H9 (cell line): ENCODE results near the gene CACNA1I. TPM values are rescaled to one million over a fixed set of nuclear protein-coding genes. Genes with fewer than 3 reads are reported as not detected.

Experiments used
- DNase-seq: peaks from one replicate; pipeline ENCODE4 v3.0.0-alpha.2; 2017
- H2AFZ ChIP-seq: one replicate; pipeline ENCODE4 v1.6.1; 2013; ENCODE audit warnings: mild to moderate bottlenecking, low read length, control low read depth, moderate library complexity
- H2AK5ac ChIP-seq: 2 replicates; pipeline ENCODE4 v1.6.1; 2013; ENCODE audit warnings: low read length, control low read depth, mixed read lengths; ENCODE audit not compliant: insufficient read length
- H2BK120ac ChIP-seq: one replicate; pipeline ENCODE4 v1.6.1; 2013; ENCODE audit warnings: low read depth, mild to moderate bottlenecking, low read length, control low read depth, inconsistent platforms; ENCODE audit not compliant: poor library complexity, severe bottlenecking
- H2BK12ac ChIP-seq: 2 replicates; pipeline ENCODE4 v1.6.1; 2013; ENCODE audit warnings: low read length, control low read depth, mixed read lengths, low read depth; ENCODE audit not compliant: insufficient read length
- H2BK15ac ChIP-seq: 2 replicates; pipeline ENCODE4 v1.6.1; 2013; ENCODE audit warnings: low read depth, low read length, control low read depth
- H2BK20ac ChIP-seq: one replicate; pipeline ENCODE4 v1.6.1; 2013; ENCODE audit warnings: low read depth, mild to moderate bottlenecking, low read length, control low read depth, inconsistent platforms; ENCODE audit not compliant: poor library complexity, severe bottlenecking
- H2BK5ac ChIP-seq: 2 replicates; pipeline ENCODE4 v1.6.1; 2013; ENCODE audit warnings: low read length, control low read depth, mixed read lengths; ENCODE audit not compliant: insufficient read length
- H3K14ac ChIP-seq: 2 replicates; pipeline ENCODE4 v1.6.1; 2013; ENCODE audit warnings: low read length, control low read depth; ENCODE audit not compliant: insufficient read depth
- H3K18ac ChIP-seq: 2 replicates; pipeline ENCODE4 v1.6.1; 2013; ENCODE audit warnings: low read depth, mild to moderate bottlenecking, mixed read lengths, low read length, control low read depth; ENCODE audit not compliant: insufficient read length
- H3K23ac ChIP-seq: 2 replicates; pipeline ENCODE4 v1.6.1; 2013; ENCODE audit warnings: low read length, control low read depth, mixed read lengths, low read depth; ENCODE audit not compliant: insufficient read length
- H3K23me2 ChIP-seq: 2 replicates; pipeline ENCODE4 v1.6.1; 2013; ENCODE audit warnings: low read depth, mild to moderate bottlenecking, mixed read lengths, low read length, control low read depth; ENCODE audit not compliant: insufficient read length, poor library complexity, severe bottlenecking
- H3K27ac ChIP-seq: 2 replicates; pipeline ENCODE4 v1.5.1; 2013; ENCODE audit warnings: low read length, control low read depth, mixed read lengths, low read depth; ENCODE audit not compliant: insufficient read length
- H3K27me3 ChIP-seq: 2 replicates; pipeline ENCODE4 v1.6.1; 2013; ENCODE audit warnings: low read length, control low read depth, inconsistent platforms; ENCODE audit not compliant: insufficient read depth
- H3K4ac ChIP-seq: 2 replicates; pipeline ENCODE4 v1.6.1; 2013; ENCODE audit warnings: low read depth, mild to moderate bottlenecking, control low read depth, inconsistent platforms, low read length, moderate library complexity
- H3K4me1 ChIP-seq: 2 replicates; pipeline ENCODE4 v1.6.1; 2013; ENCODE audit warnings: low read length, control low read depth, inconsistent platforms; ENCODE audit not compliant: insufficient read depth
- H3K4me2 ChIP-seq: 2 replicates; pipeline ENCODE4 v1.6.1; 2013; ENCODE audit warnings: low read length, control low read depth, mixed read lengths; ENCODE audit not compliant: insufficient read length, insufficient read depth
- H3K56ac ChIP-seq: 2 replicates; pipeline ENCODE4 v1.6.1; 2013; ENCODE audit warnings: low read depth, mild to moderate bottlenecking, mixed read lengths, low read length, control low read depth; ENCODE audit not compliant: insufficient read length
- H3K79me1 ChIP-seq: 2 replicates; pipeline ENCODE4 v1.6.1; 2013; ENCODE audit warnings: low read depth, mild to moderate bottlenecking, moderate library complexity, low read length, control low read depth, inconsistent platforms; ENCODE audit not compliant: insufficient read depth, poor library complexity, severe bottlenecking
- H3K79me2 ChIP-seq: 2 replicates; pipeline ENCODE4 v1.6.1; 2013; ENCODE audit warnings: low read length, control low read depth, inconsistent platforms; ENCODE audit not compliant: insufficient read depth
- H3K9ac ChIP-seq: 2 replicates; pipeline ENCODE4 v1.6.1; 2013; ENCODE audit warnings: low read length, control low read depth, mixed read lengths; ENCODE audit not compliant: insufficient read length; ENCODE audit errors: extremely low read depth
- H3K9me3 ChIP-seq: one replicate; pipeline ENCODE4 v1.6.1; 2013; ENCODE audit warnings: low read depth, low read length, inconsistent platforms; ENCODE audit not compliant: control insufficient read depth
- H3T11ph ChIP-seq: one replicate; pipeline ENCODE4 v1.6.1; 2013; ENCODE audit warnings: mild to moderate bottlenecking, low read length, control low read depth, inconsistent platforms
- H4K20me1 ChIP-seq: one replicate; pipeline ENCODE4 v1.6.1; 2013; ENCODE audit not compliant: control insufficient read depth, insufficient read length, insufficient read depth
- H4K5ac ChIP-seq: 2 replicates; pipeline ENCODE4 v1.6.1; 2013; ENCODE audit warnings: low read depth, mild to moderate bottlenecking, mixed read lengths, low read length, control low read depth; ENCODE audit not compliant: insufficient read length
- H4K8ac ChIP-seq: replicated peaks from 2 replicates; pipeline ENCODE4 v1.6.1; 2013; ENCODE audit warnings: low read length, control low read depth, mixed read lengths, low read depth; ENCODE audit not compliant: insufficient read length
- H4K91ac ChIP-seq: 2 replicates; pipeline ENCODE4 v1.6.1; 2013; ENCODE audit warnings: low read depth, mild to moderate bottlenecking, moderate library complexity, mixed read lengths, low read length, control low read depth; ENCODE audit not compliant: insufficient read length
- H3K27ac Mint-ChIP-seq, 3 experiments: 2 replicates in 2 of 3; 3 replicates in 1 of 3; pipeline ENCODE4 v1.8.0; 2020 to 2021; ENCODE audit warnings: mixed read lengths in 3 of 3, mild to moderate bottlenecking in 1 of 3, moderate library complexity in 1 of 3
- H3K27me3 Mint-ChIP-seq: 2 replicates; pipeline ENCODE4 v1.8.0; 2021; ENCODE audit warnings: low read depth, mild to moderate bottlenecking, moderate library complexity, mixed read lengths
- H3K36me3 Mint-ChIP-seq, 3 experiments: 2 replicates in 2 of 3; 3 replicates in 1 of 3; pipeline ENCODE4 v1.8.0; 2020 to 2021; ENCODE audit warnings: low read depth in 3 of 3, mixed read lengths in 3 of 3; ENCODE audit not compliant: insufficient read depth in 1 of 3
- H3K4me1 Mint-ChIP-seq, 2 experiments: 2 replicates each; pipeline ENCODE4 v1.8.0; 2020; ENCODE audit warnings: mixed read lengths in 2 of 2
- H3K4me3 Mint-ChIP-seq, 2 experiments: 2 replicates in 1 of 2; 3 replicates in 1 of 2; pipeline ENCODE4 v1.8.0; 2020 to 2021; ENCODE audit warnings: mild to moderate bottlenecking in 2 of 2, mixed read lengths in 2 of 2, moderate library complexity in 1 of 2
- H3K9me3 Mint-ChIP-seq, 2 experiments: 2 replicates in 1 of 2; 3 replicates in 1 of 2; pipeline ENCODE4 v1.8.0; 2020; ENCODE audit warnings: mild to moderate bottlenecking in 2 of 2, mixed read lengths in 2 of 2, moderate library complexity in 1 of 2
- CTCF ChIP-seq: fragments of 200-600 bp; sonication (generic); conservative IDR thresholded peaks from 3 replicates; pipeline ENCODE4 v1.8.0; 2021; ENCODE audit warnings: antibody characterized with exemption, mild to moderate bottlenecking
- WGBS: extraction: QIAGEN DNeasy Blood & Tissue Kit; methylation state at CpG from one replicate; pipeline ENCODE4 v1.1.7; 2013; ENCODE audit warnings: missing lambda C conversion rate, low lambda C conversion rate, mixed read lengths; ENCODE audit not compliant: insufficient read length; ENCODE audit errors: extremely low coverage; 5-methylcytosine and 5-hydroxymethylcytosine counted together
- total RNA-seq: library from RNA; stranded (reverse); gene quantifications from 2 replicates; pipeline ENCODE4 v1.2.1, GENCODE V29; 2021

The CACNA1I gene
- total RNA-seq, 1 experiment from 2014 or later = 0.50 TPM

GRCh38 chr22:39723899-39724351 is 153.4 kb downstream of the CACNA1I start:
- Mint-ChIP-seq H3K4me1 (peaks cover 17 to 26% of the 10 kb centered on the region in 2 experiments), H3K27ac (no peak overlapping the region), H3K9me3 (no peaks in the 10 kb centered on the region), H3K27me3 (peaks cover 18% of the 10 kb centered on the region), H3K36me3 (no peaks in the 10 kb centered on the region), H3K4me3 (no peak overlapping the region)
- Histone ChIP-seq H2BK20ac (no peak overlapping the region), H2BK15ac (no peak overlapping the region), H3K79me2 (no peaks in the 10 kb centered on the region), H2AFZ (no peak overlapping the region), H3K27me3 (no peaks in the 10 kb centered on the region), H2BK12ac (no peak overlapping the region), H3K9ac (no peak overlapping the region), H3K9me3 (no peaks in the 10 kb centered on the region), H3K56ac (no peak overlapping the region), H2BK120ac (no peak overlapping the region), H4K8ac (no peak overlapping the region), H3T11ph (no peak overlapping the region), H4K20me1 (no peaks in the 10 kb centered on the region), H2BK5ac (no peak overlapping the region), H4K91ac (no peak overlapping the region), H3K23ac (no peak overlapping the region), H3K14ac (no peak overlapping the region), H2AK5ac (no peak overlapping the region), H3K18ac (no peak overlapping the region), H3K23me2 (no peaks in the 10 kb centered on the region), H3K4me1 (no peaks in the 10 kb centered on the region), H3K79me1 (no peaks in the 10 kb centered on the region), H4K5ac (no peak overlapping the region), H3K27ac (no peak overlapping the region), H3K4me2 (no peak overlapping the region), H3K4ac (no peak overlapping the region)
- WGBS = no CpG with 5 or more reads among the region's 3 CpGs
- no peak for DNase-seq
- no peak for TF ChIP-seq CTCF
